RWPE2 (cell line): ENCODE data around the gene IPCEF1.
A peak's percentile ranks its signal among the peaks of the same experiment; 100 is the strongest.

Experiments used
- ATAC-seq: fragments of 200-7000 bp; cut with Tn5 transposase; 3 replicates; pipeline ENCODE4 v1.9.1; 2021; ENCODE audit warnings: low read depth
- DNase-seq: peaks from one replicate; pipeline ENCODE4 v3.0.0-alpha.2; 2020; ENCODE audit warnings: low spot score
- H3K27ac ChIP-seq: fragments of 450-650 bp; 2 replicates; pipeline ENCODE4 v1.5.1; 2017; ENCODE audit warnings: mild to moderate bottlenecking; ENCODE audit not compliant: poor library complexity, severe bottlenecking
- H3K27me3 ChIP-seq: fragments of 250-450 bp; sonication (Bioruptor Pico); 2 replicates; pipeline ENCODE4 v1.5.1; 2021; ENCODE audit warnings: mild to moderate bottlenecking, moderate library complexity; ENCODE audit not compliant: insufficient read depth, poor library complexity, severe bottlenecking
- H3K36me3 ChIP-seq: fragments of 250-450 bp; sonication (Bioruptor Pico); 2 replicates; pipeline ENCODE4 v1.5.1; 2020; ENCODE audit warnings: low read depth, mild to moderate bottlenecking, moderate library complexity
- H3K4me1 ChIP-seq: fragments of 250-450 bp; sonication (Bioruptor Pico); 2 replicates; pipeline ENCODE4 v1.5.1; 2021; ENCODE audit warnings: mild to moderate bottlenecking, moderate library complexity; ENCODE audit not compliant: insufficient read depth, poor library complexity, severe bottlenecking
- H3K4me3 ChIP-seq: fragments of 250-450 bp; sonication (Bioruptor Pico); 2 replicates; pipeline ENCODE4 v1.5.1; 2021; ENCODE audit warnings: mild to moderate bottlenecking, moderate library complexity; ENCODE audit not compliant: severe bottlenecking
- H3K9me3 ChIP-seq: fragments of 250-450 bp; sonication (Bioruptor Pico); 2 replicates; pipeline ENCODE4 v1.5.1; 2021; ENCODE audit warnings: mild to moderate bottlenecking, moderate library complexity; ENCODE audit not compliant: severe bottlenecking
- TF ChIP-seq, protein P1 (sequence below): fragments of 450-650 bp; IDR thresholded peaks from one replicate; pipeline ENCODE4 v1.5.1; 2017; ENCODE audit warnings: mild to moderate bottlenecking, moderate library complexity; ENCODE audit not compliant: poor library complexity, severe bottlenecking

The IPCEF1 gene, protein sequence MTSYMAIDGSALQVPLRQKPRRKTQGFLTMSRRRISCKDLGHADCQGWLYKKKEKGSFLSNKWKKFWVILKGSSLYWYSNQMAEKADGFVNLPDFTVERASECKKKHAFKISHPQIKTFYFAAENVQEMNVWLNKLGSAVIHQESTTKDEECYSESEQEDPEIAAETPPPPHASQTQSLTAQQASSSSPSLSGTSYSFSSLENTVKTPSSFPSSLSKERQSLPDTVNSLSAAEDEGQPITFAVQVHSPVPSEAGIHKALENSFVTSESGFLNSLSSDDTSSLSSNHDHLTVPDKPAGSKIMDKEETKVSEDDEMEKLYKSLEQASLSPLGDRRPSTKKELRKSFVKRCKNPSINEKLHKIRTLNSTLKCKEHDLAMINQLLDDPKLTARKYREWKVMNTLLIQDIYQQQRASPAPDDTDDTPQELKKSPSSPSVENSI

DNA sequence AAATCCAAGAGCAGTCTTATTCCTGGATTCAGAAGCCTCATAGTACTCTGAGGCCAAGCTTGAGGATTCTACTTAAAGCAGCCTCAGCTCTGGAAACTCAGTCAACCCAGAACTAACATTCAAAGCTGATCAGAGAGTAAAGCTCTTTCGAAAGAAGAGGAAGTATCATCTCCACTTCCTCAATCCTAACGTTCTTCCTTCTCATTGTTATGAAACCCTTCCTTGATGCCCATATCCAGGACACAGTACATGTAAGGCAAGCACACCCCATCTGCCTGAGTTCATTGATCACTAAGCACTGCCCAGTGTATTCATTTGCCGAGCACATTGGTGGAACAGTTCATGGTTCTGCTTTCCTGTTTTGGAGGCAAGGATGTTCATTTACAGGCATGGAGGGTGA, at the start of gene IPCEF1:
Gene IPCEF1, minus strand, starts transcription at position 114 of the 400 bp plus-strand sequence. CDS start 90,856 bp downstream, outside the sequence.
- DNase-seq = no peak
- Histone ChIP-seq H3K27ac (no peak within 1 kb of the TSS), H3K4me1 (no peaks in the 10 kb centered on the region), H3K36me3 (no peaks in the 10 kb centered on the region), H3K4me3 (no peak within 1 kb of the TSS), H3K9me3 (no peaks in the 10 kb centered on the region), H3K27me3 (no peaks in the 10 kb centered on the region)
- no peak for ATAC-seq
- TF ChIP-seq, protein P1, sequence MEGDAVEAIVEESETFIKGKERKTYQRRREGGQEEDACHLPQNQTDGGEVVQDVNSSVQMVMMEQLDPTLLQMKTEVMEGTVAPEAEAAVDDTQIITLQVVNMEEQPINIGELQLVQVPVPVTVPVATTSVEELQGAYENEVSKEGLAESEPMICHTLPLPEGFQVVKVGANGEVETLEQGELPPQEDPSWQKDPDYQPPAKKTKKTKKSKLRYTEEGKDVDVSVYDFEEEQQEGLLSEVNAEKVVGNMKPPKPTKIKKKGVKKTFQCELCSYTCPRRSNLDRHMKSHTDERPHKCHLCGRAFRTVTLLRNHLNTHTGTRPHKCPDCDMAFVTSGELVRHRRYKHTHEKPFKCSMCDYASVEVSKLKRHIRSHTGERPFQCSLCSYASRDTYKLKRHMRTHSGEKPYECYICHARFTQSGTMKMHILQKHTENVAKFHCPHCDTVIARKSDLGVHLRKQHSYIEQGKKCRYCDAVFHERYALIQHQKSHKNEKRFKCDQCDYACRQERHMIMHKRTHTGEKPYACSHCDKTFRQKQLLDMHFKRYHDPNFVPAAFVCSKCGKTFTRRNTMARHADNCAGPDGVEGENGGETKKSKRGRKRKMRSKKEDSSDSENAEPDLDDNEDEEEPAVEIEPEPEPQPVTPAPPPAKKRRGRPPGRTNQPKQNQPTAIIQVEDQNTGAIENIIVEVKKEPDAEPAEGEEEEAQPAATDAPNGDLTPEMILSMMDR = no peak

DNA sequence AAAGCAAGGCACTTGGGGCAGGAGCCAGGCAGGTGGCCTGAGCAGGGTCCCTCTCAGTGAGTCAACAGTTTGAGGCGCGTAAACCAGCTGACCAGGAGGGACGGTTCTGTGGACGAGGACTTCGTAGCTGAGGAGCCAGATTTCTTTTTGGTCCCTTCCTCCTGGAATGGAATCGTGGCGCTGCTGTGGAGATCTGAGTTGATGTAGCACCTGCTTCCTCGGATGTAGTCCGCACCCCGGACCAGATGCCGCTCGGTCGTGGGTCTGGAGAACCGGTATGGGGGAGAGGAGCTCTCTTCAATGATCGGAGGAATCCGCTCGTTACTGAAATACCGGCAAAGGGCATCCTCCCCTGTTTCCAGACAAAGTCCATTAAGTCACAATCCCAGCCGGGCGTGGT, 49.7 kb upstream of the IPCEF1 start:
- DNase-seq (no peak), ATAC-seq (no peak)
- no peak overlapping the region for H3K4me3 ChIP-seq
- no peaks in the 10 kb centered on the region for H3K27me3 ChIP-seq
- TF ChIP-seq, protein P1 = no peak
- H3K36me3 ChIP-seq = no peaks in the 10 kb centered on the region; the same call in 1 of the 2 replicates
- H3K4me1 ChIP-seq = peaks cover 25% of the 10 kb centered on the region
- H3K9me3 ChIP-seq = no peaks in the 10 kb centered on the region
- H3K27ac ChIP-seq = no peak overlapping the region

DNA sequence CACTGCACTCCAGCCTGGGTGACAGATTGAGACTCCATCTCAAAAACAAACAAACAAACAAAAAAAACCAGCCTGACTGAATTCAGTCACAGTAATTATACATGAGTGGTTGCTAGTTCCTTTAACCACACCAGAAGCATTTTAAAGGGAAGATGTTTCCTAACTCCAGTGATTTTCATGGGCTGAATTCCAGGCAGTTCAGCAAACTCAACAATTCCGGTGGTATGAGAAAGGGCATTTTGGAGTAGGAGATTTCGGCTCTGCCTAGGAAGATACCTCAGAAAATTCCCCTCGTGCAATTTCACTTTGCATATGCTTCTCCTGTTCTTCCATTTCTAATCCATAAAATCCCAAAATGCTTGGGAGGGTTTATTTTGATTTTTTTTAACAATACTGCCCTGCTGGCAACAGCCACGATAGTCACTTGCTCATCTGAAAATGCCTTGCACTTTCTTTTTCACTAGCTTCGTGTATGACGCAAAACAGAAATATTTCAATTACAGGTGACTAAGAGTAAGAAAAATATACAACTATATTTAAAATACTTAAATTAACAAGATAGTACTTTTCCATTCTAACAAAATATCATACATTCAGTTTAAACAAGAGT, 48.3 kb upstream of the IPCEF1 start:
- TF ChIP-seq, protein P1 = no peak
- H3K36me3 ChIP-seq = no peaks in the 10 kb centered on the region; the same call in 1 of the 2 replicates
- no peak overlapping the region for H3K27ac ChIP-seq
- no peaks in the 10 kb centered on the region for H3K27me3 ChIP-seq
- no peak for ATAC-seq
- H3K4me3 ChIP-seq = no peak overlapping the region
- H3K9me3 ChIP-seq = no peaks in the 10 kb centered on the region
- DNase-seq = no peak
- peaks cover 14% of the 10 kb centered on the region for H3K4me1 ChIP-seq

DNA sequence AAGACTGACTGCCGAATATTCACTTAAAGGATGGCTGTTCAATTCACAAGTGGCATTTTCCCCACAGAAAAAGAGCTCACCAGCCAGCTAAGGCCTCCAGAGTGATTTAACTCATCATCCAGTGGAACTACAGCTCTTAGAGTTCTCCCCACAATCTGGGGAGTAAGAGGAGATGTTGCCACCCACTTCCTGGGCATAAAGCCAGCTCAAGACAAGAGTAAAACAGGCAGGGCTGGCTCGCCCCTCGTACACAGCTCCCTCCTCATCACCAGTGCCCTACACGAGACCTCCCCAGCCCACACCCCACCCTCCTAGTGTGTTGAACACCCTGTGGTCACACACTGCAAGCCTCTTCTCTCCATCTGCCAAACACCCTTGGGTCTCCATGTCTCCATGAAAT, 47.2 kb upstream of the IPCEF1 start:
- no peak overlapping the region for H3K4me3 ChIP-seq
- DNase-seq (no peak), ATAC-seq (peak; percentile 61; the same call in 2 of the 3 replicates)
- no peaks in the 10 kb centered on the region for H3K9me3 ChIP-seq
- TF ChIP-seq, protein P1 = no peak
- no peak overlapping the region for H3K27ac ChIP-seq
- H3K36me3 ChIP-seq = no peaks in the 10 kb centered on the region
- H3K4me1 ChIP-seq = peaks cover 17% of the 10 kb centered on the region
- no peaks in the 10 kb centered on the region for H3K27me3 ChIP-seq
